GM10266 (cell line): ENCODE measurements around the gene FHL3.
A peak's percentile ranks its signal among the peaks of the same experiment; 100 is the strongest.

Experiments used
- DNase-seq: peaks from one replicate; pipeline ENCODE4 v3.0.0; 2012; ENCODE audit errors: extremely low spot score
- CTCF ChIP-seq: IDR thresholded peaks from 2 replicates; pipeline ENCODE4 v1.5.1; 2012; ENCODE audit warnings: mild to moderate bottlenecking, low read depth; ENCODE audit not compliant: control insufficient read depth, insufficient read depth; ENCODE audit errors: missing control alignments

Gene FHL3

GRCh38 chr1:38009088-38009840 lies 4.0 kb upstream of the FHL3 start:
- no peak for TF ChIP-seq CTCF
- no peak for DNase-seq

GRCh38 chr1:38006008-38006828 lies 904 bp upstream of the FHL3 start:
- no peak for DNase-seq
- TF ChIP-seq CTCF, result no peak

GRCh38 chr1:38004284-38005108 lies 818 bp downstream of the FHL3 start:
- DNase-seq, result peak; percentile 44
- TF ChIP-seq CTCF, result no peak

- TF ChIP-seq CTCF, result no peak
- no peak for DNase-seq
Observed at GRCh38 chr1:38003261-38004250, 1.8 kb downstream of the FHL3 start.

GRCh38 chr1:38000529-38001455 lies 4.5 kb downstream of the FHL3 start:
- no peak for TF ChIP-seq CTCF
- DNase-seq, result no peak

GRCh38 chr1:38000233-38000528 lies 5.1 kb downstream of the FHL3 start:
- no peak for TF ChIP-seq CTCF
- DNase-seq, result no peak
